Mononuclear cell (primary cell): ENCODE results near the gene IPO11. TPM values are rescaled to one million over a fixed set of nuclear protein-coding genes. Genes with fewer than 3 reads are reported as not detected.
"Not testable (repeated sequence)": the region's sequence is repeated elsewhere in the genome, so short reads cannot be mapped to it uniquely, and the experiment has no call there.

ENCODE experiments used
- H3K27me3 ChIP-seq: 2 replicates; pipeline ENCODE4 v1.6.0; 2011; ENCODE audit warnings: low read length, control low read depth; ENCODE audit not compliant: insufficient read depth
- H3K4me1 ChIP-seq: 2 replicates; pipeline ENCODE4 v1.5.1; 2011; ENCODE audit warnings: mild to moderate bottlenecking, low read length, control low read depth; ENCODE audit not compliant: insufficient read depth
- H3K4me3 ChIP-seq: 2 replicates; pipeline ENCODE4 v1.5.1; 2011; ENCODE audit warnings: mild to moderate bottlenecking, low read length, moderate library complexity
- H3K9me3 ChIP-seq: 2 replicates; pipeline ENCODE4 v1.5.1; 2011; ENCODE audit warnings: low read depth, mild to moderate bottlenecking, control low read depth, low read length
- total RNA-seq: library from RNA; depleted of rRNA; stranded (reverse); fragments of >200 nt; gene quantifications from one replicate; pipeline ENCODE4 v1.2.3, GENCODE V29; 2012

IPO11 gene
- total RNA-seq, 1 donor: 12.7 TPM

DNA sequence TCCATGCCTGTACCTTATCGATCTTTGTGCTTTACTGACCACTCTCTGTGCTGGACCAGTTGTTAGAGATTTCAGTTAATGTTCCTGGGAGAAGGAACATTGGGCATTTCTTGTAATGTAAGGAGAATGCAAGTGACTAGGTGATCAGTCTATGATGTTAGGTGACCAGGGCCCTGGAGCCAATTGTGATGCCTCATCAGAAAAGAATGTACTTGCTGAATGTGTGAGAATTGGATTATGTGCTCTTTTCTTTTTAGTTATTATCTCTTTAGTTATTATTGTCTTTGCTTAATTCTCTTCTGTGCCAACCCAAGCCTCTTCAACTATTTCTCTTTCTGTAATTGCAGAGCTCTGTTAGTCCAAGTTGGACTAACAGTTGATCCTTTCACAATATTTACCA, 258.9 kb downstream of the IPO11 start:
- Histone ChIP-seq H3K9me3 (no peaks in the 10 kb centered on the region), H3K27me3 (no peaks in the 10 kb centered on the region), H3K4me1 (no peaks in the 10 kb centered on the region), H3K4me3 (no peak overlapping the region)

DNA sequence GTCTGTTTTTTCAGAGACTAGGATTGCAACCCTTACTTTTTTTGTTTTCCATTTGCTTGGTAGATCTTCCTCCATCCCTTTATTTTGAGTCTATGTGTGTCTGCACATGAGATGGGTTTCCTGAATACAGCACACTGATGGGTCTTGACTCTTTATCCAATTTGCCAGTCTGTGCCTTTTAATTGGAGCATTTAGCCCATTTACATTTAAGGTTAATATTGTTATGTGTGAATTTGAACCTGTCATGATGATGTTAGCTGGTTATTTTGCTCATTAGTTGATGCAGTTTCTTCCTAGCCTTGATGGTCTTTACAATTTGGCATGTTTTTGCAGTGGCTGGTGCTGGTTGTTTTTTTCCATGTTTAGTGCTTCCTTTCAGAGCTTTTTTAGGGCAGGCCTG, 264.0 kb downstream of the IPO11 start:
- not testable (repeated sequence) for H3K27me3 ChIP-seq, H3K9me3 ChIP-seq, H3K4me3 ChIP-seq, H3K4me1 ChIP-seq

Other genes with a start within 250 kb of the IPO11 start
- 208 TPM for gene KIF2A, start 106.6 kb upstream of the IPO11 start, total RNA-seq
- 16.0 TPM for gene DIMT1, start 8.9 kb upstream of the IPO11 start, total RNA-seq
- 8.6 TPM for gene LRRC70, start 166.1 kb downstream of the IPO11 start, total RNA-seq